Epidermal melanocyte (primary cell): ENCODE results near the gene ZNF430.
A peak's percentile ranks its signal among the peaks of the same experiment; 100 is the strongest.
"Not testable (repeated sequence)": the region's sequence is repeated elsewhere in the genome, so short reads cannot be mapped to it uniquely, and the experiment has no call there.

Experiments used
- DNase-seq: peaks from one replicate; pipeline ENCODE4 v3.0.0; 2011; ENCODE audit warnings: low spot score; ENCODE audit not compliant: insufficient read length

ZNF430 gene

DNA sequence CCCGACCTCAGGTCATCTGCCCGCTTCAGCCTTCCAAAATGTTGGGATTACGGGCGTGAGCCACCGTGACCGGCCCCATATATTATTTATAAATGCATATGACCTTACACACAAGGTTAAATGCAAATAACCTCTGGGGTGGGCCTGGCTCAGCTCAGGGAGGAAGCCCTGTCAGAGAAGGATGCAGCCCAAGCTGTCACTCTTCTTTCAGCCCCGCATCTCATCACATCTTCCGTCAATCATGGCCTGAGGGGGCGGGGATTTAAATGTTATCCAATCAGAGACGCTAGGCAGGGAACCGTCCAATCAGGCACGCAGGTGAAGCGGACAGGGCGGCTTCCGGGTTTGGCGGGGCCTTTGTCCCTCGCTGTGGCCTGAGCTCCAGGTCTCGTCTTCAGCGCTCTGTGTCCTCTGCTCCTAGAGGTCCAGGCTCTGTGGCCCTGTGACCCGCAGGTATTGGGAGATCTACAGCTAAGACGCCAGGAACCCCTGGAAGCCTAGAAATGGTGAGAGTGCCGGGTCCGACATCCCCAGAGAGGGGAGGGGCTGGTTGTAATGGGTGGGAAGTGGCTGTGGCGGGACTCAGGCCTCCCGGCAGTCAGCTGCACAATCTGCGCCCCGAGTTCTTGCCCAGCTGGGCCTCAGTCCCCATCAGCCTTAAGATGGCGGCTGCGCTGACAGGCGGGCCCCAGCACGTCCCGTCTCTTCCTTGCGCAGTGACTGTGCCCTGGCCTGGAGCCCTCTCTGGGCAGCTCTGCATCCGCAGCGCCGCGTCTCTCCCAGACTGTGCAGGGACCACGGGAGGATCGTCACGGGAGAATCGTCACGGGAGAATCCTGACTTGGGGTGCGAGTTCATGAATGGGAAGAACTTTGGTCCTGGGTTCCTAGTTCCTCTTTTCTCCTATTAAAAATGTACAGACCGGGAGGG lies at the start of gene ZNF430:
Gene ZNF430 (plus strand): TSS at position 360 of the 930 bp plus-strand sequence. CDS start 144 bp downstream, at position 504.
- DNase-seq: peak; percentile 79

- DNase-seq: not testable (repeated sequence)
Observed at GRCh38 chr19:20992788-20993187, 27.7 kb upstream of the ZNF430 start.

DNA sequence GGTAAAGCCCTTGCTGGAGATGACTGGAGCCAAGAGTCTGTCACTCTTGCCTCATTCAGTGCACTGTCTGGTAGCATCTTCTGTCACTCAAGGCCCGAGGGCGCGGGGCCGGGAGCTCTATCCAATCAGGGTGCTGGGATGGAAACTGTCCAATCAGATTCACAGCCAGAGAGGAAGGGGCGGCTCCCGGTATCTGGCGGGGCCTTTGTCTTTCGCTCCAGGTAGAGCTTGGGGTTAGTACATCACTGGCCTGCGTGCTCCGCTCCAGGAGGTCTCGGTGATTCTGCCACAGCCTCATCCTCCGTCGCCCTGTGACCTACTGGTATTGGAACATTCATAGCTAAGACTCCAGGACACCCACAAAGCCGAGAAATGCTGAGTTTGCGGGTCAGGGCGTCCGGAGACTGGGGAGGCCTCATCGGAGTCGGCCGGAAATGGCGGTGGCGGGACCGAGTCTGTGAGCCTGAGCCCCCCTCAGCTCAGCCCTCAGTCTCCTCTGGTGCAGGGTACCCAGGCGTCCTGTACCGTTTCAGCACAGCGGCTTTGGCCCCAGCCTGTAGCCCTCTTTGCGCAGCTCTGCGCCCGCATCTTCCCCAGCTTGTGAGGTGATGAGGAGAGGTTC lies 20.6 kb upstream of the ZNF430 start:
- no peak for DNase-seq

DNA sequence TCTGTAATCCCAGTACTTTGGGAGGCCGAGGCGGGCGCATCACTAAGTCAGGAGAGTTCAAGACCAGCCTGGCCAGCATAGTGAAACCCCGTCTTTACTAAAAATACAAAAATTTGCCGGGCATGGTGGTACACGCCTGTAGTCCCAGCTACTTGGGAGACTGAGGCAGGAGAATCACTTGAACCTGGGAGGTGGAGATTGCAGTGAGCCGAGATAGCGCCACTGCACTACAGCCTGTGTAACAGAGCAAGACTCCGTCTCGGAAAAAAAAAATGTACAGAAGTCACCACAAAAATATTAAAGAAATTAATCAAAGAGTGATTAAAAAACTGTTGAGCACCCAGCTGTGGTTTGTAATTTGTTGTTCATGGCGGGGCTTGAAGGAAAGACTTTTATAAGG lies 781 bp downstream of the ZNF430 start:
- DNase-seq: not testable (repeated sequence)

GRCh38 chr19:21022996-21023395 lies 2.5 kb downstream of the ZNF430 start:
- no peak for DNase-seq

GRCh38 chr19:21023901-21024300 lies 3.4 kb downstream of the ZNF430 start:
- DNase-seq: no peak

- no peak for DNase-seq
Observed at GRCh38 chr19:21028969-21029268, 8.5 kb downstream of the ZNF430 start.

DNA sequence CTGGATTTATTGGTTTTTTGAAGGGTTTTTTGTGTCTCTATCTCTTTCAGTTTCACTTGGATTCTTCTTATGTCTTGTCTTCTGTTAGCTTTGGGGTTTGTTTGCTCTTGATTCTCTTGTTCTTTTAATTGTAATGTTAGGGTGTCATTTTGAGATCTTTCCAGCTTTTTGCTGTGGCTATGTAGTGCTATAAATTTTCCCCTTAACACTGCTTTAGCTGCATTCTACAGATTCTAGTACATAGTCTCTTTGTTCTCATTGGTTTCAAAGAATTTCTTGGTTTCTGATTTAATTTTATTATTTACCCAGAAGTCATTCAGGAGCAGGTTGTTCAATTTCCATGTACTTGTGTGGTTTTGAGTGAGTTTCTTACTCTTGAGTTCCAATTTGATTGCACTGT lies 24.6 kb downstream of the ZNF430 start:
- DNase-seq: no peak

- DNase-seq: no peak
Observed at GRCh38 chr19:21046489-21046888, 26.0 kb downstream of the ZNF430 start.

DNA sequence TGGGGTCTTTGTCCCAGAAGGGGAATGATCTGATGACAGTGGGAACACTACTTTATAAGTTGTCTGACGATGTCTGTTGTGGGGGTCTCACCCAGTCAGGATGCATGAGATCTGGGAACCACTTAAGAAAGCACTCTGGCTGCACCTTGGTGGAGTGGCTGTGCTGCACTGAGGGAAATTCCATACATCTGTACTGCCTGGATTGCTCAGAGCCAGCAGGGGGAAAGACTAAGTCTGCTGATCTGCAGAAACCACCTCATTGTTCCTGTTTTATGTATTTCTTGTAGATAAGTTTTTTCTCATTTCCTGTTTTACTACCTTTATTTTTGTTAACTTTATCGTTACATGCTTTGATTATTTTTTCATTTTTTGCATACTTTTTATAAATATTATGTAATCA lies 27.3 kb downstream of the ZNF430 start:
- no peak for DNase-seq

DNA sequence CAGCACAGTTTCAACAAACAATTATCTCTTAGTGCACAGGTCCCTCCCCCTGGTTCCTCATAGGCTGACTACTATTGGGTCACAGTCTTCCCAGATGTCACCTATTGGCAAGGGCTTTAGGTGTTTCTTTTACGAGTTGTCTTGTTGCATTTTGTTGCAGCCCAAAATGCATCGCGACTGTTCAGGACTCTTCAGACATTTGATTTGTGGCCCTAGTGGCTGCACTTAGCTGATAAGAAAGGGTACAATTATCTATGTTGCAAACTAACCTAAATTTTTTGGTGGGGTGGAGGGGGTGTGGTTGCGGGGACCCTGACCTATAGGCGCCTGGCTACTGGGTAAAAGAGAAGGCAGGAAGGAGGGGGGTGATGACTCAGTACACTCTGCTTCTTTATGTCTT lies 32.4 kb downstream of the ZNF430 start:
- DNase-seq: no peak

DNA sequence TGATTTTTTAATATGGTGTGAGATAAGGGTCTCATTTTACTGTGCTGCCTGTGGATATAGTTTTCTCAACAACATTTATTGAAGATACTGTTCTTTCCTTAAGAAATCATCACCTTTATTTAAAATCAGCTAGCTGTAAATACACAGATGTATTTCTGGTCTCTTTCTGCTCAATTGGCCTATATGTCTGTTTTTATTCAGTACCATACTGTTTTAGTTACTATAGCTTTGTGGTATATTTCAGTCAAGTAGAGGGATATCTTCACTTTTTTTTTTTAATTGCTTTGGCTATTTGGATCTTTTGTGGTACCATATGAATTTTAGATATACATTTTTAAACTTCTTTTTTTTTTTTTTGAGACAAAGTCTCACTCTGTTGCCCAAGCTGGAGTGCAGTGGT lies 44.9 kb downstream of the ZNF430 start:
- no peak for DNase-seq

GRCh38 chr19:21082011-21082975 lies 61.8 kb downstream of the ZNF430 start, which contains the start of gene ZNF714:
Gene ZNF714 (plus strand): TSS chr19:21082203. CDS start chr19:21098269, 16,066 bp downstream.
- DNase-seq: peak; percentile 57

GRCh38 chr19:21084343-21084742 lies 63.9 kb downstream of the ZNF430 start:
- DNase-seq: no peak

- DNase-seq: no peak
Observed at GRCh38 chr19:21087871-21088270, 67.4 kb downstream of the ZNF430 start.

DNA sequence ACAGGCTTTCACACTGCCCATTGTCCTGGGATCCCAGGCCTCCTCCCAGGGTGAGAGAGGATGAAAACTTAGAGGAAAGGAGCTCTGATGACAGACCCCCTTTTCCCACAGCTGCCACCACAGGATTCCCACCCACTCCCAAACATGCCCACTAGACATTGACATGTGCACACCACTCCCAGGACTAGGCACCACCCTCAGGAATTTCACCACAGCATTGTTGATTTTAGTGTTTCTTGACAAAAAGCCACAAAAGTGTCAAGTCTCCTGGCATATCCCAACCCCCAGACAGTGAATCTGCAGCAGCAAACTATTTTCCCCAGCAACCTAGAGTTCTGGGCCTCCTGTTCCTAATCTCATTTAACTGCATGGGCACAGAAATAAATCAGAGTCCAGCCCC lies 71.7 kb downstream of the ZNF430 start:
- no peak for DNase-seq

- no peak for DNase-seq
Observed at GRCh38 chr19:21094347-21095025, 74.0 kb downstream of the ZNF430 start.

DNA sequence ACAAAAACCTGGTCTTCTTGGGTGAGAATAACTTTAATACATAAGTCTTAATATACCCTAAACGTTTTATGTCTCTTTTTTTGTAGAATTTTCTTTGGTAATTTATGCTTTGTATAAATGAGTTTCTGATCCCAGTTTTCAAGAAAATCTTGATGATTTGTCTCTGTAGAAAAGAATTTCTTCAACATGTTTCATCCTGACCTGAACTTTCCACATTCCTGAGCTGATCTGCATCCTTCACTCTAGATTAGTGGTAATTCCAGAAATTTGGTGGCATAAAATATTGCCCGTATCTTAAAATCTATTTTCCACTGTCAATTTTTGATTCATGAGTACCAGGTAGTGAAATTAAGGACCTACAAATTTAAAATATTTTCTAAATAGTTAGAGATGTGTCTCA lies 77.8 kb downstream of the ZNF430 start:
- DNase-seq: no peak

- no peak for DNase-seq
Observed at GRCh38 chr19:21101521-21102242, 81.2 kb downstream of the ZNF430 start.

DNA sequence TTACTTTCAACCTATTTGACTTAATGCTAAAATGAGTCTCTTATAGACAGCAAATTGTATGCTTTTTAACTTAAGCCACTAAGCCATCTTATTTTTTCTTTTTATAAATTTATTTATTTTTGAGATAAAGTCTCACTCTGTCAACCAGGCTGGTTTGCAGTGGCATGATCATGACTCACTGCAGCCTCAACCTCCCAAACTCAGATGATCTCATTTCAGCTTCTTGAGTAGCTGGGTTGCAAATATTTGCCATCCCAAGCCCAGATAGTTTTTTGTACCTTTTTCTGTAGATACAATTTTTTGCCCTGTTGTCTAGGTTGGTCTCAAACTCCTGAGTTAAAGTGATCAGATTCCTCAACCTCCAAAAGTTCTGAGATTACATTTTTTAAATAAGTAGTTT lies 88.7 kb downstream of the ZNF430 start:
- DNase-seq: no peak
